H1 (cell line): ENCODE measurements around the gene TWF2. TPM values are rescaled to one million over a fixed set of nuclear protein-coding genes. Genes with fewer than 3 reads are reported as not detected.

Experiments
- CTCF ChIA-PET: fragments of 300-600 bp; sonication (Branson Sonifier 250); formaldehyde crosslinking; loops from one replicate; lab custom pipeline; 2021; ENCODE audit not compliant: partially characterized antibody; lab: Charles Lee
- POLR2A ChIA-PET: fragments of 300-600 bp; sonication (Branson Sonifier 250); formaldehyde crosslinking; loops from one replicate; lab custom pipeline; 2021; ENCODE audit warnings: inconsistent platforms; ENCODE audit not compliant: partially characterized antibody; lab: Charles Lee
- DNase-seq, 2 experiments: peaks; one replicate each; pipeline versions ENCODE4 v3.0.0 to v3.0.0-alpha.2; 2010 to 2022; ENCODE audit warnings: low spot score in 2 of 2, low read depth in 1 of 2, mixed read lengths in 1 of 2
- FAIRE-seq: peaks from 2 replicates; lab custom pipeline; 2011; peaks lifted over from hg19 to GRCh38; lab: Jason Lieb, UNC
- H2AFZ ChIP-seq: 2 replicates; pipeline ENCODE4 v1.8.1; 2012; ENCODE audit warnings: low read length, inconsistent platforms
- H2AK5ac ChIP-seq: 2 replicates; pipeline ENCODE4 v1.6.1; 2013; ENCODE audit warnings: low read depth, low read length
- H2BK120ac ChIP-seq: replicated peaks from 2 replicates; pipeline ENCODE3; 2013; ENCODE audit warnings: low read depth, low read length, inconsistent platforms
- H2BK12ac ChIP-seq: 2 replicates; pipeline ENCODE4 v1.6.1; 2013; ENCODE audit warnings: low read depth, low read length
- H2BK15ac ChIP-seq: 2 replicates; pipeline ENCODE4 v1.6.1; 2013; ENCODE audit warnings: low read length
- H2BK20ac ChIP-seq: 2 replicates; pipeline ENCODE4 v1.6.1; 2013; ENCODE audit warnings: low read length
- H2BK5ac ChIP-seq: 2 replicates; pipeline ENCODE4 v1.6.1; 2013; ENCODE audit warnings: low read depth, low read length
- H3K14ac ChIP-seq: 2 replicates; pipeline ENCODE4 v1.6.1; 2013; ENCODE audit warnings: inconsistent platforms; ENCODE audit not compliant: insufficient read length
- H3K18ac ChIP-seq: 2 replicates; pipeline ENCODE4 v1.6.1; 2013; ENCODE audit warnings: low read length; ENCODE audit errors: extremely low read depth
- H3K23ac ChIP-seq: 2 replicates; pipeline ENCODE4 v1.6.1; 2013; ENCODE audit warnings: inconsistent platforms; ENCODE audit not compliant: insufficient read length
- H3K23me2 ChIP-seq: 2 replicates; pipeline ENCODE4 v1.6.1; 2013; ENCODE audit warnings: low read depth, low read length
- H3K27ac ChIP-seq: 2 replicates; pipeline ENCODE4 v1.6.1; 2011; ENCODE audit warnings: low read depth, low read length, inconsistent platforms
- H3K27me3 ChIP-seq, 4 experiments: replicated peaks in 1 of 4; 1 replicate in 1 of 4; 2 replicates in 3 of 4; pipeline versions ENCODE4 v1.6.1 to v1.8.1; 2011 to 2013; ENCODE audit warnings: low read length in 3 of 4, mild to moderate bottlenecking in 3 of 4, inconsistent platforms in 2 of 4, mixed read lengths in 2 of 4, moderate library complexity in 1 of 4; ENCODE audit not compliant: control insufficient read depth in 3 of 4, insufficient read depth in 3 of 4; ENCODE audit errors: extremely low read depth in 1 of 4
- H3K36me3 ChIP-seq, 4 experiments: 2 replicates each; pipeline versions ENCODE4 v1.6.1 to v1.8.1; 2011 to 2013; ENCODE audit warnings: mild to moderate bottlenecking in 4 of 4, low read length in 3 of 4, moderate library complexity in 2 of 4, control low read depth in 1 of 4, inconsistent platforms in 1 of 4; ENCODE audit not compliant: insufficient read depth in 4 of 4, control insufficient read depth in 2 of 4
- H3K4ac ChIP-seq: replicated peaks from 2 replicates; pipeline ENCODE3; 2013; ENCODE audit warnings: low read length, low read depth, mixed read lengths, inconsistent platforms; ENCODE audit not compliant: insufficient read length
- H3K4me1 ChIP-seq, 4 experiments: replicated peaks in 1 of 4; 1 replicate in 1 of 4; 2 replicates in 3 of 4; pipeline versions ENCODE4 v1.6.1 to v1.8.1; 2011 to 2013; ENCODE audit warnings: low read length in 3 of 4, inconsistent platforms in 2 of 4, mixed read lengths in 1 of 4; ENCODE audit not compliant: insufficient read depth in 4 of 4, control insufficient read depth in 3 of 4
- H3K4me2 ChIP-seq, 2 experiments: 2 replicates each; pipeline versions ENCODE4 v1.6.1 to v1.8.1; 2011 to 2013; ENCODE audit warnings: low read depth in 2 of 2, low read length in 2 of 2, control low read depth in 1 of 2, inconsistent platforms in 1 of 2, mild to moderate bottlenecking in 1 of 2; ENCODE audit not compliant: insufficient read depth in 1 of 2
- H3K4me3 ChIP-seq, 4 experiments: fragments of 200-600, 300-600 bp in 1 of 4; sonication (generic), shearing (Covaris generic), sonication (Bioruptor Twin) in 1 of 4; 2 replicates each; pipeline versions ENCODE4 v1.5.1 to v1.8.1; 2011 to 2016; ENCODE audit warnings: low read length in 4 of 4, low read depth in 3 of 4, control low read depth in 2 of 4, inconsistent platforms in 2 of 4, mild to moderate bottlenecking in 2 of 4, mixed read lengths in 1 of 4, moderate library complexity in 1 of 4; ENCODE audit not compliant: insufficient read depth in 2 of 4; ENCODE audit errors: extremely low read depth in 1 of 4
- H3K56ac ChIP-seq: replicated peaks from 2 replicates; pipeline ENCODE3; 2013; ENCODE audit warnings: low read depth, mild to moderate bottlenecking, mixed read lengths, low read length, inconsistent platforms; ENCODE audit not compliant: insufficient read length
- H3K79me1 ChIP-seq: 2 replicates; pipeline ENCODE4 v1.6.1; 2013; ENCODE audit warnings: low read depth, low read length, control low read depth
- H3K79me2 ChIP-seq, 2 experiments: 2 replicates each; pipeline versions ENCODE4 v1.6.1 to v1.8.1; 2012 to 2013; ENCODE audit warnings: low read length in 2 of 2, mild to moderate bottlenecking in 2 of 2, inconsistent platforms in 1 of 2; ENCODE audit not compliant: insufficient read depth in 2 of 2, control insufficient read depth in 1 of 2
- H3K9ac ChIP-seq, 4 experiments: replicated peaks in 1 of 4; 1 replicate in 1 of 4; 2 replicates in 3 of 4; pipeline versions ENCODE4 v1.6.1 to v1.8.1; 2011 to 2013; ENCODE audit warnings: low read depth in 3 of 4, low read length in 3 of 4, control low read depth in 2 of 4, mild to moderate bottlenecking in 2 of 4, moderate library complexity in 2 of 4, inconsistent platforms in 1 of 4; ENCODE audit errors: extremely low read depth in 1 of 4
- H3K9me3 ChIP-seq, 2 experiments: 2 replicates each; pipeline versions ENCODE4 v1.6.1 to v1.8.1; 2012 to 2013; ENCODE audit warnings: mild to moderate bottlenecking in 2 of 2, moderate library complexity in 2 of 2, control low read depth in 1 of 2, inconsistent platforms in 1 of 2, low read depth in 1 of 2, low read length in 1 of 2, mixed read lengths in 1 of 2; ENCODE audit not compliant: insufficient read depth in 2 of 2
- H4K20me1 ChIP-seq, 2 experiments: replicated peaks in 1 of 2; 2 replicates each; pipeline versions ENCODE3 to v1.8.1; 2011 to 2013; ENCODE audit warnings: inconsistent platforms in 2 of 2, low read length in 2 of 2, mild to moderate bottlenecking in 1 of 2; ENCODE audit not compliant: insufficient read depth in 2 of 2, control insufficient read depth in 1 of 2
- H4K5ac ChIP-seq: 2 replicates; pipeline ENCODE4 v1.6.1; 2013; ENCODE audit warnings: low read length, low read depth, mixed read lengths, inconsistent platforms; ENCODE audit not compliant: insufficient read length
- H4K8ac ChIP-seq: 2 replicates; pipeline ENCODE4 v1.8.0; 2013; ENCODE audit warnings: mild to moderate bottlenecking, moderate library complexity, low read length, inconsistent platforms; ENCODE audit not compliant: insufficient read depth; ENCODE audit errors: extremely low read depth
- H4K91ac ChIP-seq: replicated peaks from 2 replicates; pipeline ENCODE3; 2013; ENCODE audit warnings: low read length, mixed read lengths, inconsistent platforms; ENCODE audit not compliant: insufficient read length
- CREB1 ChIP-seq: IDR thresholded peaks from 2 replicates; pipeline ENCODE4 v1.6.1; 2012; ENCODE audit warnings: inconsistent platforms
- RBBP5 ChIP-seq: IDR thresholded peaks from 2 replicates; pipeline ENCODE4 v1.7.1; 2012; ENCODE audit warnings: low read depth, mild to moderate bottlenecking, inconsistent platforms, low read length, moderate library complexity, borderline replicate concordance
- WGBS, 2 experiments: shearing (Covaris generic) in 1 of 2; methylation state at CpG; one replicate each; pipeline versions ENCODE4 v1.1.6 to v1.1.7; 2013 to 2015; ENCODE audit warnings: low lambda C conversion rate in 2 of 2, mixed read lengths in 2 of 2, inconsistent platforms in 1 of 2, low coverage in 1 of 2, missing lambda C conversion rate in 1 of 2; ENCODE audit not compliant: insufficient replicate concordance in 2 of 2, insufficient coverage in 1 of 2, insufficient read length in 1 of 2; ENCODE audit errors: extremely low coverage in 1 of 2, missing lambda C conversion rate in 1 of 2; 5-methylcytosine and 5-hydroxymethylcytosine counted together
- polyA plus RNA-seq, 7 experiments: library from polyadenylated mRNA; depleted of rRNA in 3 of 7; stranded (reverse) in 5 of 7; unstranded in 2 of 7; fragments of >200 nt in 5 of 7; fragments of 200-250 nt in 2 of 7; gene quantifications; 1 replicate in 5 of 7; 2 replicates in 1 of 7; 4 replicates in 1 of 7; pipeline versions ENCODE4 v1.2.1 to v1.2.3, GENCODE V29; 2011 to 2013; ENCODE audit warnings: missing spikeins in 2 of 7, mixed read lengths in 2 of 7
- total RNA-seq: library from RNA; stranded (reverse); fragmentation: NEBNext Ultra II Directional; extraction: Animal tissue kit (Norgen Biotek cat#: 25700); gene quantifications from 2 replicates; pipeline ENCODE4 v1.2.1, GENCODE V29; 2021

TWF2 gene
- total and polyA plus RNA-seq, 2 of the 8 experiments (the other 6 are each of a cell fraction or from before 2014, with no cell fraction given) = 65.2 to 90.4 TPM

DNA sequence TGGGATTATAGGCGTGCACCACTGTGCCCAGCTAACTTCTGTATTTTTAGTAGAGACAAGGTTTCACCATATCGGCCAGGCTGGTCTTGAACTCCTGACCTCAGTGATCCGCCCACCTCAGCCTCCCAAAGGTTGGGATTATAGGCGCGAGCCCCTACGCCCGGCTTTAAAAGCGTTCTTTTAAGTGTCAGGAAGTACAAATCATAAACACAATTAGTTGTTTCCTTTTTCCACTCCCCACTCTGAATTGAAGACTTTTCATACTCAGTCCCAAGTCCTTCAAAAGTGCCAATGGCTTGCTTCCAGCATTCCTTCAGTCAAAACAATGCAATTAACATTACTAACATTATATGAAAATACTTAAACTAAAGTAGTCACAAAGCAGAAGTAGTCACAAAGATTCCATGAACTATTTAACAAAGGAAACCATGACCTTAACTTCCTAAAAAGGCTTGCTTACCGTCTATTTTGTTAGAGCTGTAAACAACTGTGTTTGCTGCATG, 31.3 kb upstream of the TWF2 start:
- Histone ChIP-seq H4K5ac (no peak overlapping the region), H3K79me1 (peaks cover 8% of the 10 kb centered on the region), H3K36me3 (peaks cover 15 to 55% (median 35%) of the 10 kb centered on the region in 4 experiments), H3K9ac (no peak overlapping the region), H2BK15ac (no peak overlapping the region), H3K4ac (no peak overlapping the region), H4K8ac (no peak overlapping the region), H3K4me1 (no peaks in the 10 kb centered on the region), H2AK5ac (no peak overlapping the region), H3K79me2 (peaks cover 32 to 85% of the 10 kb centered on the region in 2 experiments), H3K27ac (no peak overlapping the region), H2BK120ac (no peak overlapping the region), H3K4me2 (no peak overlapping the region), H4K91ac (no peak overlapping the region), H2AFZ (no peak overlapping the region), H2BK5ac (no peak overlapping the region), H3K4me3 (no peak overlapping the region), H4K20me1 (peaks cover 13 to 17% of the 10 kb centered on the region in 2 experiments), H3K56ac (no peak overlapping the region), H2BK12ac (no peak overlapping the region), H3K27me3 (no peaks in the 10 kb centered on the region), H2BK20ac (no peak overlapping the region), H3K14ac (no peak overlapping the region), H3K18ac (no peak overlapping the region), H3K9me3 (no peaks in the 10 kb centered on the region), H3K23ac (no peak overlapping the region), H3K23me2 (no peaks in the 10 kb centered on the region)
- TF ChIP-seq CREB1 = no peak
- no peak for TF ChIP-seq RBBP5
- 94% methylated on average over 9 of the region's 9 CpGs; no CpG with 5 or more reads in 1 of the 2 experiments for WGBS, 2 experiments
- FAIRE-seq (no peak), DNase-seq (no peak)
- POLR2A ChIA-PET = interaction anchor here (1.4 to 2.4 kb wide), 4 partner anchors 9 to 35 kb away, joined by 4 to 9 read pairs (median 4); no protein-coding TSS in a partner anchor
- CTCF ChIA-PET = interaction anchor here (1.2 to 2.3 kb wide), 4 partner anchors 11 to 72 kb away, joined by 3 to 9 read pairs (median 4); no protein-coding TSS in a partner anchor
